ENCODE data around the gene CBX3.

- TF ChIP-seq CTCF (IDR thresholded peaks at IDR 0.05; ENCODE audit: low read length) (no peak), EZH2 (IDR thresholded peaks at IDR 0.05; ENCODE audit: borderline replicate concordance, low read length) (no peak)
Measured at GRCh38 chr7:26153241-26153822, 48.2 kb upstream of the CBX3 start.
